T-cell (primary cell): ENCODE data around the gene S1PR4. TPM values are rescaled to one million over a fixed set of nuclear protein-coding genes. Genes with fewer than 3 reads are reported as not detected.
A peak's percentile ranks its signal among the peaks of the same experiment; 100 is the strongest.

Source experiments
- ATAC-seq, 4 experiments: fragments of 200-7000 bp in 3 of 4; fragments of 150-1000 bp in 1 of 4; cut with Tn5 transposase; replicated peaks in 1 of 4; 1 replicate in 3 of 4; 2 replicates in 1 of 4; pipeline ENCODE4 v1.10.0; 2021; ENCODE audit warnings: moderate library complexity in 3 of 4, mild to moderate bottlenecking in 2 of 4, moderate number of reproducible peaks in 1 of 4
- CTCF ChIA-PET, 2 donors: fragments of 300-600 bp; sonication (Branson Sonifier 250); formaldehyde crosslinking; loops; one replicate each; lab custom pipeline; 2022; ENCODE audit warnings: antibody characterized with exemption in 2 of 2; lab: Charles Lee
- POLR2A ChIA-PET, 2 donors: fragments of 300-600 bp; sonication (Branson Sonifier 250); formaldehyde crosslinking; loops; one replicate each; lab custom pipeline; 2022; ENCODE audit warnings: antibody characterized with exemption in 2 of 2; lab: Charles Lee
- DNase-seq, 35 experiments: peaks; one replicate each; pipeline versions ENCODE4 v3.0.0 to v3.0.0-alpha.2; 2013 to 2023
- H3K27ac ChIP-seq: one replicate; pipeline ENCODE4 v1.5.1; 2013; ENCODE audit warnings: low read length
- H3K27me3 ChIP-seq, 2 experiments: replicated peaks in 1 of 2; 1 replicate in 1 of 2; 2 replicates in 1 of 2; pipeline versions ENCODE4 v1.6.1 to v1.7.0; 2013; ENCODE audit warnings: low read length in 1 of 2, mixed read lengths in 1 of 2; ENCODE audit not compliant: control insufficient read depth in 2 of 2, insufficient read depth in 2 of 2; ENCODE audit errors: extremely low read depth in 1 of 2
- H3K36me3 ChIP-seq, 2 donors: 1 replicate in 1 of 2; 2 replicates in 1 of 2; pipeline versions ENCODE4 v1.6.1 to v1.7.0; 2013; ENCODE audit warnings: low read length in 1 of 2; ENCODE audit not compliant: control insufficient read depth in 2 of 2, insufficient read depth in 1 of 2; ENCODE audit errors: extremely low read depth in 1 of 2
- H3K4me1 ChIP-seq, 2 experiments: 1 replicate in 1 of 2; 2 replicates in 1 of 2; pipeline versions ENCODE4 v1.6.1 to v1.7.0; 2013; ENCODE audit warnings: low read length in 2 of 2, mixed read lengths in 1 of 2; ENCODE audit not compliant: insufficient read depth in 2 of 2, control insufficient read depth in 1 of 2; ENCODE audit errors: extremely low read depth in 1 of 2
- H3K4me3 ChIP-seq, 2 donors: 1 replicate in 1 of 2; 2 replicates in 1 of 2; pipeline versions ENCODE4 v1.5.1 to v1.7.0; 2013; ENCODE audit warnings: mild to moderate bottlenecking in 2 of 2, low read length in 1 of 2, moderate library complexity in 1 of 2; ENCODE audit not compliant: control insufficient read depth in 1 of 2; ENCODE audit errors: extremely low read depth in 1 of 2
- H3K9me3 ChIP-seq: 2 replicates; pipeline ENCODE4 v1.7.0; 2013
- H3K27ac Mint-ChIP-seq, 2 donors: one replicate each; pipeline ENCODE4 v1.8.0; 2020 to 2021; ENCODE audit warnings: mild to moderate bottlenecking in 2 of 2, mixed read lengths in 2 of 2
- H3K27me3 Mint-ChIP-seq, 2 donors: one replicate each; pipeline ENCODE4 v1.8.0; 2021 to 2022; ENCODE audit warnings: mixed read lengths in 2 of 2
- H3K36me3 Mint-ChIP-seq: one replicate; pipeline ENCODE4 v1.8.0; 2021; ENCODE audit warnings: mixed read lengths
- H3K4me1 Mint-ChIP-seq, 3 donors: one replicate each; pipeline ENCODE4 v1.8.0; 2020 to 2022; ENCODE audit warnings: mixed read lengths in 3 of 3, mild to moderate bottlenecking in 1 of 3
- H3K4me3 Mint-ChIP-seq, 3 donors: one replicate each; pipeline ENCODE4 v1.8.0; 2020 to 2022; ENCODE audit warnings: mild to moderate bottlenecking in 3 of 3, mixed read lengths in 3 of 3, moderate library complexity in 3 of 3
- H3K9me3 Mint-ChIP-seq, 3 donors: one replicate each; pipeline ENCODE4 v1.8.0; 2020 to 2022; ENCODE audit warnings: mixed read lengths in 3 of 3
- WGBS: methylation state at CpG from one replicate; pipeline ENCODE4 v1.1.5; 2013; ENCODE audit warnings: missing lambda C conversion rate; ENCODE audit not compliant: insufficient coverage; 5-methylcytosine and 5-hydroxymethylcytosine counted together
- total RNA-seq, 35 experiments: library from RNA in 6 of 35; stranded (reverse) in 6 of 35; fragments of 120-200 nt in 1 of 35; gene quantifications; one replicate each; pipeline versions ENCODE4 v1.2.1 to v1.2.4 and lab custom pipeline; 2013 to 2026

Gene S1PR4
- total RNA-seq, 5 donors from 2014 or later (not counting 1 experiment from before 2014, with no cell fraction given): 77.0 to 345 (median 324) TPM

GRCh38 chr19:3183721-3184641 is 5.4 kb downstream of the S1PR4 start:
- peak overlapping the region in 1 of 2 donors; percentile 55 for H3K4me3 ChIP-seq
- ATAC-seq (no peak), DNase-seq (no peak)
- H3K4me1 Mint-ChIP-seq: peaks cover 56 to 60% (median 56%) of the 10 kb centered on the region in 3 donors
- peak overlapping the region; percentile 54 for H3K27ac ChIP-seq
- no peaks in the 10 kb centered on the region for H3K9me3 Mint-ChIP-seq
- ChIA-PET CTCF (interaction anchor here in 1 of 2 donors (1.2 kb wide), 1 partner anchor 233 kb away, joined by 3 read pairs; no protein-coding TSS in a partner anchor), POLR2A (interaction anchor here in 1 of 2 donors (0.5 kb wide), 1 partner anchor 13 kb away, joined by 4 read pairs; no protein-coding TSS in a partner anchor)
- peaks cover 23 to 76% of the 10 kb centered on the region in 2 experiments for H3K4me1 ChIP-seq
- H3K27me3 Mint-ChIP-seq: no peaks in the 10 kb centered on the region
- peaks cover 5 to 35% of the 10 kb centered on the region in 2 donors for H3K36me3 ChIP-seq
- peak overlapping the region; percentile 86 to 95 (median 89) for H3K4me3 Mint-ChIP-seq
- peak overlapping the region; percentile 88 to 90 for H3K27ac Mint-ChIP-seq
- H3K9me3 ChIP-seq: no peaks in the 10 kb centered on the region
- WGBS: 91% methylated on average over 8 of the region's 13 CpGs
- H3K36me3 Mint-ChIP-seq: peaks cover 33% of the 10 kb centered on the region
- H3K27me3 ChIP-seq: no peaks in the 10 kb centered on the region

DNA sequence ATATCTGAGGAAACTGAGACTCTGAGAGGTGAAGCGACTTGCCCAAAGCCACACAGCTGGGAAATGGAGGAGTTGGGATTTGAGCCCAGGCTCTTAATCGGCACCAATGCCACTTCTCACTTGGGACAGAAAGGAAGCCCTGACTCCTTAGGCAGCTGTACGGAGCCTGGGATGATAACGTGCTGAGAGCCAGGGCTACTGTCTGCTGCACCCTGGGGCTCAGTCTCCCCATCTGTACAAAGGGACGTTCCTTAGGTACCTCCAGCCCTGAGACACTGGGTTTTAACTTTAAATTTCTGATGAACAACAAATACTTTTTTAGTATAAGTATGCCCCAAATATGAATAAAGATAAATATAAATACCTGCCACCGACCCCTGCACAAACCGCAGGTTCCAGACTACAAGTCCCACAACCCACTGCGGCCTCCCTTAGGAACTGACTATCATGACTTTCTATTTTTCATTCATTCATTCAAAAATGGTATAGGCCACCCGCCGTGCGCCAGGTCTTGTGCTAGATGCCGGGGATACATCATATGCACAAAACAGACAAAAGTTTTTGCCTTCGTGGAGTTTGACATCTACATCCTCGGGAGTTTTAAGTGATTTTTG is 6.4 kb downstream of the S1PR4 start:
- ATAC-seq (peak; percentile 34 to 59 (median 38)), DNase-seq (peak in 24 of 35 experiments; percentile 60 to 84 (median 74))
- Mint-ChIP-seq H3K27ac (peak overlapping the region; percentile 88 to 92), H3K27me3 (no peaks in the 10 kb centered on the region), H3K4me3 (peak overlapping the region; percentile 86 to 95 (median 89)), H3K9me3 (no peaks in the 10 kb centered on the region), H3K36me3 (peaks cover 32% of the 10 kb centered on the region), H3K4me1 (peaks cover 59 to 65% (median 60%) of the 10 kb centered on the region in 3 donors)
- H3K4me3 ChIP-seq: peak overlapping the region; percentile 49 to 55
- POLR2A ChIA-PET: no interaction called here
- peaks cover 23 to 85% of the 10 kb centered on the region in 2 experiments for H3K4me1 ChIP-seq
- H3K36me3 ChIP-seq: peaks cover 5 to 35% of the 10 kb centered on the region in 2 donors
- CTCF ChIA-PET: interaction anchor here in 1 of 2 donors (0.5 kb wide), 1 partner anchor 232 kb away, joined by 3 read pairs; no protein-coding TSS in a partner anchor
- peak overlapping the region; percentile 54 for H3K27ac ChIP-seq
- H3K9me3 ChIP-seq: no peaks in the 10 kb centered on the region
- no peaks in the 10 kb centered on the region for H3K27me3 ChIP-seq
- 24% methylated on average over 10 of the region's 14 CpGs for WGBS

GRCh38 chr19:3185461-3186159 is 7.0 kb downstream of the S1PR4 start, which contains the start of gene NCLN:
Gene NCLN (plus strand): TSS chr19:3185930. CDS start chr19:3186031, 101 bp downstream.
- CTCF ChIA-PET: interaction anchor here in 1 of 2 donors (0.5 kb wide), 1 partner anchor 233 kb away, joined by 3 read pairs; no protein-coding TSS in a partner anchor
- H3K9me3 Mint-ChIP-seq: no peaks in the 10 kb centered on the region

DNA sequence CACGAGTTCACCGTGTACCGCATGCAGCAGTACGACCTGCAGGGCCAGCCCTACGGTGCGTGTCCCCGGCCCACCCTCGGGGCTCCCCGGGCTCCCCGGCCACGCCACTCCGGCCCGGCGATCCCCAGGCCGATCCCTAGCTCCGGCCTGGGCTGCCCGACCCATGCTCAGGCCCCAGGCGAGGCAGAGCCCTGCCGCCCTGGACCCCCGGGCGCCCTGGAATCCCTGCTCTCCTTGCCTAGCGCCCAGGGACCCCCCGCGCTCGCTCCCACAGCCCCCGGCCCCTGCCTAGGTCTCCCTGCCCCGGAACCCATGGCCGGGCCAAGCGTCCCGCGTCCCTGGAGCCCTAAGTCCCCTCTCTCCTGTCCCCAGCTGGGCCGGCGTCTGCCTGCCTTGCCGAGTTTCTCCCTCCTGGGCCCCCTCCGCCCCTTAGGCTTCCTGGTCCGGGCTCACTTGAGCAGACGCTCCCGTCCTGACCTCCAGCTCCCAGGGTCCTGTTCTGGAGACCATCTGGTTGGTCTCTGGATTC is 7.7 kb downstream of the S1PR4 start:
- Mint-ChIP-seq H3K9me3 (no peaks in the 10 kb centered on the region), H3K27me3 (no peaks in the 10 kb centered on the region), H3K36me3 (peaks cover 24% of the 10 kb centered on the region), H3K4me1 (peaks cover 55 to 66% (median 65%) of the 10 kb centered on the region in 3 donors), H3K27ac (peak overlapping the region; percentile 55 to 76), H3K4me3 (peak overlapping the region; percentile 79 to 95 (median 84))
- ATAC-seq: peak in 1 of 4 experiments; percentile 2
- Histone ChIP-seq H3K27me3 (no peaks in the 10 kb centered on the region), H3K4me1 (peaks cover 23 to 85% of the 10 kb centered on the region in 2 experiments), H3K9me3 (no peaks in the 10 kb centered on the region), H3K4me3 (peak overlapping the region; percentile 55 to 64), H3K36me3 (peaks cover 5 to 25% of the 10 kb centered on the region in 2 donors), H3K27ac (no peak overlapping the region)
- peak in 2 of 35 experiments; percentile 24 to 28 for DNase-seq
- WGBS: 0% methylated on average over 38 of the region's 38 CpGs
- CTCF ChIA-PET: no interaction called here
- POLR2A ChIA-PET: no interaction called here

More at GRCh38 chr19:3185461-3186159, 7.0 kb downstream of the S1PR4 start, which contains the start of gene NCLN:
- Histone ChIP-seq H3K4me1 (peaks cover 23 to 91% of the 10 kb centered on the region in 2 experiments), H3K36me3 (peaks cover 5 to 31% of the 10 kb centered on the region in 2 donors), H3K4me3 (peak within 1 kb of the TSS; percentile 55 to 64), H3K27me3 (no peaks in the 10 kb centered on the region), H3K27ac (peak within 1 kb of the TSS; percentile 54), H3K9me3 (no peaks in the 10 kb centered on the region)
- peak within 1 kb of the TSS; percentile 86 to 95 (median 89) for H3K4me3 Mint-ChIP-seq
- under 1% methylated on average over 63 of the region's 69 CpGs for WGBS
- peaks cover 58 to 64% (median 59%) of the 10 kb centered on the region in 3 donors for H3K4me1 Mint-ChIP-seq
- DNase-seq (peak; percentile 84 to 96 (median 91)), ATAC-seq (peak; percentile 80 to 86 (median 84))
- H3K27ac Mint-ChIP-seq: peak within 1 kb of the TSS; percentile 88 to 92
- peaks cover 26% of the 10 kb centered on the region for H3K36me3 Mint-ChIP-seq
- POLR2A ChIA-PET: no interaction called here
- no peaks in the 10 kb centered on the region for H3K27me3 Mint-ChIP-seq

- H3K4me1 ChIP-seq: peaks cover 18 to 77% of the 10 kb centered on the region in 2 experiments
- peak overlapping the region; percentile 55 to 76 for H3K27ac Mint-ChIP-seq
Observed at GRCh38 chr19:3186891-3187661, 8.5 kb downstream of the S1PR4 start.

More at GRCh38 chr19:3186891-3187661, 8.5 kb downstream of the S1PR4 start:
- no peaks in the 10 kb centered on the region for H3K9me3 ChIP-seq
- Mint-ChIP-seq H3K4me1 (peaks cover 55 to 64% (median 63%) of the 10 kb centered on the region in 3 donors), H3K27me3 (no peaks in the 10 kb centered on the region), H3K9me3 (no peaks in the 10 kb centered on the region), H3K4me3 (peak overlapping the region; percentile 79 to 95 (median 84)), H3K36me3 (peaks cover 16% of the 10 kb centered on the region)
- no peak overlapping the region for H3K27ac ChIP-seq
- ATAC-seq (no peak), DNase-seq (peak in 1 of 35 experiments; percentile 2)
- 67% methylated on average over 19 of the region's 23 CpGs for WGBS
- peaks cover under 1 to 21% of the 10 kb centered on the region in 2 donors for H3K36me3 ChIP-seq
- peak overlapping the region; percentile 55 to 64 for H3K4me3 ChIP-seq
- CTCF ChIA-PET: no interaction called here
- POLR2A ChIA-PET: no interaction called here
- no peaks in the 10 kb centered on the region for H3K27me3 ChIP-seq
